GM12872 (cell line): ENCODE data around the gene THSD1.

Experiments
- TF ChIP-seq, protein P1 (sequence below): IDR thresholded peaks from 3 replicates; pipeline ENCODE4 v1.5.1; 2011; ENCODE audit warnings: low read depth, mild to moderate bottlenecking, low read length, moderate library complexity; ENCODE audit not compliant: insufficient read depth

THSD1 gene

DNA sequence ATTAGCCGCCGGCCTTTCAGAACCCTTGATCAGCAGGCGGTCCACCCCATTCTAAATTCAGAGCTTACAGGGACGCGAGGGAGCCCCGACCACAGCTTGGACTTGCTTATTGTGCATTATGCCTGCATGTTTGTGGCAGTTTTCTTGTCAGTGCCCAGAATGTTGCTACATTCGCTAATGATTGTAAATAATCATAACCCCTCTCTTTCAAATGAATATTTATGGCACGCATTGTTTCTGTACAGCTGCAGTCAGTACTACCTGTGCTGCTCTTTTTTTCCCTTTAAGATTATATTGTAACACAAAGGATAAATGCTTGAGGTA lies 44.8 kb upstream of the THSD1 start:
- TF ChIP-seq, protein P1, sequence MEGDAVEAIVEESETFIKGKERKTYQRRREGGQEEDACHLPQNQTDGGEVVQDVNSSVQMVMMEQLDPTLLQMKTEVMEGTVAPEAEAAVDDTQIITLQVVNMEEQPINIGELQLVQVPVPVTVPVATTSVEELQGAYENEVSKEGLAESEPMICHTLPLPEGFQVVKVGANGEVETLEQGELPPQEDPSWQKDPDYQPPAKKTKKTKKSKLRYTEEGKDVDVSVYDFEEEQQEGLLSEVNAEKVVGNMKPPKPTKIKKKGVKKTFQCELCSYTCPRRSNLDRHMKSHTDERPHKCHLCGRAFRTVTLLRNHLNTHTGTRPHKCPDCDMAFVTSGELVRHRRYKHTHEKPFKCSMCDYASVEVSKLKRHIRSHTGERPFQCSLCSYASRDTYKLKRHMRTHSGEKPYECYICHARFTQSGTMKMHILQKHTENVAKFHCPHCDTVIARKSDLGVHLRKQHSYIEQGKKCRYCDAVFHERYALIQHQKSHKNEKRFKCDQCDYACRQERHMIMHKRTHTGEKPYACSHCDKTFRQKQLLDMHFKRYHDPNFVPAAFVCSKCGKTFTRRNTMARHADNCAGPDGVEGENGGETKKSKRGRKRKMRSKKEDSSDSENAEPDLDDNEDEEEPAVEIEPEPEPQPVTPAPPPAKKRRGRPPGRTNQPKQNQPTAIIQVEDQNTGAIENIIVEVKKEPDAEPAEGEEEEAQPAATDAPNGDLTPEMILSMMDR: no peak

DNA sequence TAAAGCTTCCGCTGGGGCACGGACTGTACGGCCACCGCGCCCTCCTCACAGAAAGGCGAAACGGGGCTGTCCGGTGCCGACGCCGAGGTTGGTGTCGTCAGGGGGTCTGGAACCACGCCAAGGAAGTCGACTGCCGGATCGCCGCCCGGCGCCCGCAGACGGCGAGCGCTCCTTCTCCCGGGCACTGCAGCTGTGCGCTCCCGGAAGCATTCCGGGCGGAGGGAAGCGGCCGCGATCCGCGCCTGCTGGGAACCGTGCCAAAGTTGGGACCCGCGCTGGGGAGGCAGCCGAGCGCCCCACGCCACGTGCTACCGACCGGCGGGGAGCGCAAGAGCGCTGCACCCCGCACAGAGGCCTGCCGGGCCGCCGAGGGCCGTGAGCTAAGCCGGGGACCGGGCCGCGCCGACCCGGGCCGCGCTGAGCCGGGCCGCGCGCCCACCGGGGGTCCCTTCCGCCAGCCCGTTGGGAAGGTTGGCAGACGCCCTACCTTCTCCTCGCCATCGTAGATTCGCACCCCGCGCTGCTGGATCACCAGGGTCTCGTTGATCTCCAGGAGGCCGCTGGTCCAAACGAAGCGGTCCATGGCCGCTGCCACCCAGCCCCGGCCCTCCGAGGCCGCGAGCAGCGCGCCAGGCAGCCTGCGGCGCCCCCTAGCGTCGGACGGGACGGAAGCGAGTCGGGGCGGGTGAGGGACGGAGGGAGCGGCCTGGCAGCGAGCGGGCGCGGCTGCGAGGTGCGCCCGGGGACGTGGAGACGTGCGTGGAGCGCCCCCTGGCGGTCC lies 44.2 kb upstream of the THSD1 start, which contains the start of gene VPS36:
TSS of gene VPS36 (minus strand) at position 623 of the 781 bp plus-strand sequence. CDS start at position 583, 40 bp downstream.
- TF ChIP-seq, protein P1: peak; percentile 94

- TF ChIP-seq, protein P1: no peak
Measured at GRCh38 chr13:52449331-52450011, 43.5 kb upstream of the THSD1 start.

DNA sequence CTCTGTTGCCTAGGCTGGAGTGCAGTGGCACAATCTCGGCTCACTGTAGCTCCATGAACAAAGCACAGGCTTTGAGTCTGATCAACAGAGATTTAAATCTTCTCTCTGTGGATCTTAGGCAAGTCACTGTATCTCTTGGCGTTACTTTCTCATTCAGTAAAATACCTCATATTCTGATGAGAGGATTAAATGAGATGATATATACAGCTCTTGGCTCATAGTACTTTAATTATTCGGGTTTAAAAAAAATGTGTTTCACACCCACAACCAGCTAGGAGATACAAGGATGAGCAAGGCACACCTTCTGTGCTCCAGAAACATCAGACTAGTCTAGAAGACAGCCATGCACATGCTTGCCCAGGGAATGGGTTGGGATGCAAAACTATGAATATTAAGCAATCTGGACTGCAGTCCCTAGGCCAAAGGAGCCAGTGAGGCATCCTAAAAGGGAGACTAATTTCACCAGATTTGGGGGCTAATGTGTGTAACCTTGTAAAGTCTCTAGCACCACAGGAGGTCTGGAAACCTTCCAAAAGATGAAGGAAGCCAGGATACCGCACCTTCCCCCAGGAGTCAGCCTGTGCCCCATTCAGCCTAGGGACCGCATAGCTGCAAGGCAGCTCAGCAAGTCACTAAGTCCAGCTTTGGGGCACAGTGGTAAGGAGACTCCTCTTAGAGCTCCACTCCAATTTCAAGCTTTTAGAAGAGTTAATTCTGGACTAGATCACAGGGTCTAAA lies 42.0 kb upstream of the THSD1 start:
- TF ChIP-seq, protein P1: no peak

- TF ChIP-seq, protein P1: no peak
Measured at GRCh38 chr13:52447354-52447753, 41.4 kb upstream of the THSD1 start.

DNA sequence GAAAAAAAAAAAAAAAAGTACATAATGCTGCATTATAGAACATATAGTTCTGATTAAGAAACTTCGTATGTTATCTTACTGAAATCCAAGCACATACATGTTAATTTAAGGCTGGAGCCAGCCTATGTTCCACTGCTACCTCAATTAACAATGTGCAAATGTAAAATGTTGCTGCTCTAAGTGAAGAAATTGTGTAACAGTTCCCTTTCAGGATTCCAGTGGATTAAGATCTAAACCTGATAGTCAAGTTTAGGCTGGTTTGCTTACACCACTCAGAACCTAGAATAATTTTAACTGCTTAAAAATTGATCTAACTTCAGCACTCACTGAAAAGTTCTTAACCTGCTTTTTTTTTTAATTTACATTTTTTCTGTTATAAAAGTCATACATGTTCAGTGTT lies 40.3 kb upstream of the THSD1 start:
- TF ChIP-seq, protein P1: no peak

DNA sequence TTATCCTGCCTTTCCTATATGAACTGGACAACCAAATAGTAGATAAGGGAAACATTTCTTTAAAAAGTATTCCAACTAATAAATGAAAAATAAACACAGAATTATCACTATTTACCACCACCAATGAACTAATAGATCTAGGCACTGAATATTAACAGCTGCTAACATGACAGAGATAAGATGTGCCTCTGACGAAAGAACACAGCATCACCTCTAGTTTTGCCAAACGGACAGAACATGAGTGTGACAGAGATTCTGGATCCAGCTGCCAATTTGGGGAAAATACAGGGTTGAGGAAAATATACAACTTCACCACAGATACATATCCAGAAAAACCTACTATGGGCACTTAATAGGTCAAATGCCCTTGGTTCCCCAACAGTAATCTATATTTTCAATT lies 26.5 kb upstream of the THSD1 start:
- TF ChIP-seq, protein P1: no peak
